SK-N-SH treated with all-trans-retinoic acid at 6 μM for 48 hours (cell line): ENCODE results near the gene TMEM203.

ENCODE experiments used
- ARNTL ChIP-seq: fragments of 450-650 bp; formaldehyde crosslinking; IDR thresholded peaks from 2 replicates; pipeline ENCODE4 v1.5.0; 2020; ENCODE audit warnings: low read depth, mild to moderate bottlenecking, moderate library complexity, borderline replicate concordance
- BACH2 ChIP-seq: fragments of 250-450 bp; sonication (Bioruptor Pico); IDR thresholded peaks from 2 replicates; pipeline ENCODE4 v1.9.0; 2021; ENCODE audit warnings: mild to moderate bottlenecking, borderline replicate concordance
- CREB5 ChIP-seq: fragments of 250-450 bp; sonication (Bioruptor Pico); IDR thresholded peaks from 2 replicates; pipeline ENCODE4 v1.5.1; 2020; ENCODE audit warnings: low read depth, mild to moderate bottlenecking, moderate library complexity
- CSRNP3 ChIP-seq: fragments of 250-450 bp; sonication (Bioruptor Pico); IDR thresholded peaks from 2 replicates; pipeline ENCODE4 v1.5.1; 2021; ENCODE audit warnings: mild to moderate bottlenecking, moderate library complexity
- GLIS3 ChIP-seq: fragments of 250-450 bp; sonication (Bioruptor Pico); IDR thresholded peaks from 2 replicates; pipeline ENCODE4 v1.5.0; 2020; ENCODE audit warnings: mild to moderate bottlenecking, moderate library complexity
- POU6F1 ChIP-seq: fragments of 250-450 bp; sonication (Bioruptor Pico); IDR thresholded peaks from 2 replicates; pipeline ENCODE4 v1.8.0; 2021; ENCODE audit warnings: low read depth, mild to moderate bottlenecking, moderate library complexity, borderline replicate concordance
- RARB ChIP-seq: fragments of 250-450 bp; sonication (Bioruptor Pico); IDR thresholded peaks from 2 replicates; pipeline ENCODE4 v1.8.0; 2021; ENCODE audit warnings: mild to moderate bottlenecking, moderate library complexity
- SNAI2 ChIP-seq: fragments of 250-450 bp; sonication (Bioruptor Pico); IDR thresholded peaks from 2 replicates; pipeline ENCODE4 v1.5.0; 2020; ENCODE audit warnings: mild to moderate bottlenecking, moderate library complexity
- TOX ChIP-seq: fragments of 250-450 bp; sonication (Bioruptor Pico); IDR thresholded peaks from 2 replicates; pipeline ENCODE4 v1.8.0; 2021; ENCODE audit warnings: mild to moderate bottlenecking, moderate library complexity, borderline replicate concordance
- ZC3H10 ChIP-seq: fragments of 250-450 bp; sonication (Bioruptor Pico); IDR thresholded peaks from 2 replicates; pipeline ENCODE4 v1.5.1; 2021; ENCODE audit warnings: mild to moderate bottlenecking, moderate library complexity

- no peak for TF ChIP-seq SNAI2
- no peak for TF ChIP-seq CREB5 (CRISPR knock-in tag)
- TF ChIP-seq POU6F1 (CRISPR knock-in tag) = no peak
- no peak for TF ChIP-seq ARNTL
- TF ChIP-seq ZC3H10 (CRISPR knock-in tag) = no peak
- no peak for TF ChIP-seq GLIS3 (CRISPR knock-in tag)
- TF ChIP-seq CSRNP3 (CRISPR knock-in tag) = no peak
- no peak for TF ChIP-seq TOX (CRISPR knock-in tag)
- no peak for TF ChIP-seq RARB
- no peak for TF ChIP-seq BACH2 (CRISPR knock-in tag)
These were observed 32.3 kb downstream of the TMEM203 start for GRCh38 chr9:137172901-137173795.
